GM18526 (cell line): ENCODE results near the gene PKD2L1.

Experiments used
- POLR2A ChIP-seq: IDR thresholded peaks from 3 replicates; pipeline ENCODE4 v1.6.1; 2011; ENCODE audit not compliant: insufficient read length; ENCODE audit errors: extremely low read depth

Gene PKD2L1

DNA sequence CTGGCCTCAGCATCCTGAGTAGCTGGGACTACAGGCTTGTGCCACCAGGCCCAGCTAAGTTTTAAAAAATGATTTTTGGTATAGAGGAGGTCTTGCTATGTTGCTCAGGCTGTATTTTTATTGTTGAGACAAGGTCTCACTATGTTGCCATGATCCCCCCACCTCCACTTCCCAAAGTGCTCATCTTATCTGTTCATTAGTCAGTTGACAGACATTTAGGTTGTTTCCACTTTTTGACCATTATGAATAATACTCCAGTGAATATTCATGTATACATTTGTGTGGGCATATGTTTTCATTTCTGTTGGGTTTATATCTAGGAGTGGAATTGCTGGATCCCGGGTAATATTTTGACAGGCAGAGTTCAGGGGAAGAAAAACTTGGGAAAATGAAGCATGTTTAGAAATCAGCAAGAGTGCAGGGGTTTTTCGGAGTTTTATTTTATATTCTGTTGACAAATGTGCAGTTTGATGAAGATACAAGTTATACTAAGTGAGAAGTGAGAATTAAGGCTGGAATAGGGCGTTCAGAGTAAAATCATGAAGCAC lies 14.3 kb upstream of the PKD2L1 start:
- TF ChIP-seq POLR2A = no peak

DNA sequence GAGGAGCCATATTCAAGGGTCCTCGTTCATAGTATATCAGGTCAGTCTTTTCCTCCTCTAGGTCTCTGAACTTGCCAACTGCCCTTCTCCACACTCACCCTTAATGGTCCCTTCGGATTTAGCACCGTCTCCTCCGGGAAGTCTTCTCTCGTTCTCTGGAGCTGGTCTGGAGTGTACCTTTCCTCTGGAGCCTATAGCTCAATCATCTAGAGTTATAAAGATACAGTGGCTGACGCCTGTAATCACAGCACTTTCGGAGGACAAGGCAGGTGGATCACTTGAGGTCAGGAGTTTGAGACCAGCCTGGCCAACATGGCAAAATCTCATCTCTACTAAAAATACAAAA lies 12.6 kb upstream of the PKD2L1 start:
- TF ChIP-seq POLR2A = no peak

DNA sequence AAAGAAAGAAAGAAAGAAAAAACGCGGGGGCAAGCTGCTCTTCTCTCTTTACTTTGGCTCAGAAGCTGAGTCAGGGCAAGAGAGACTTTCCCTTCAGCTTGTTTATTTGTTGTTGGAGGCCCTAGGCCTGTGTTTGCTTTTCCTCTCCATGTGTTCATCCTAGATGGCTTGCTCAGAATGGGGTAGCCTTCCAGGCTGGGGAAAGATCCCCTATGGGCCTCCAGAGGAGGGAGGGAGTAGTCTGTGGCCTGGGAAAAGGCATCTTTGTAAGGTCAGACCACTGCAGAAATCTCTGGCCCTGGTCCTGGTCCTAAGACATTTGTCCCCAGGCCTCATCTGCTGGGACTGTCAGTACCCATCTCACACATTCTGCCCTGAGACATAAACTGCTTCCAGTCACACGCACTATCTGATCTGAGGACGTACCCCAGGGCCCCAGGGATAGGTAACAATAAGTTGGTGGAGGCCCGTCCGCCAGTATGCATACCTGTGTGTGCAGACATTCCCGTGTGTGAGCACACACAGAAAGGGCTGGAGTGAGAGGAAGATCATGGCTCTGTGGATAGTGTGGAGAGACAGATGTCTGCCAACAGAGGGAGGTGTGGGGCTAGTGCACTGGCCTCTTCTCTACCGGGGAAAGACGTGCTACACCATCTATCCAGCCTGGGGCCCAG lies 12.1 kb upstream of the PKD2L1 start:
- no peak for TF ChIP-seq POLR2A

DNA sequence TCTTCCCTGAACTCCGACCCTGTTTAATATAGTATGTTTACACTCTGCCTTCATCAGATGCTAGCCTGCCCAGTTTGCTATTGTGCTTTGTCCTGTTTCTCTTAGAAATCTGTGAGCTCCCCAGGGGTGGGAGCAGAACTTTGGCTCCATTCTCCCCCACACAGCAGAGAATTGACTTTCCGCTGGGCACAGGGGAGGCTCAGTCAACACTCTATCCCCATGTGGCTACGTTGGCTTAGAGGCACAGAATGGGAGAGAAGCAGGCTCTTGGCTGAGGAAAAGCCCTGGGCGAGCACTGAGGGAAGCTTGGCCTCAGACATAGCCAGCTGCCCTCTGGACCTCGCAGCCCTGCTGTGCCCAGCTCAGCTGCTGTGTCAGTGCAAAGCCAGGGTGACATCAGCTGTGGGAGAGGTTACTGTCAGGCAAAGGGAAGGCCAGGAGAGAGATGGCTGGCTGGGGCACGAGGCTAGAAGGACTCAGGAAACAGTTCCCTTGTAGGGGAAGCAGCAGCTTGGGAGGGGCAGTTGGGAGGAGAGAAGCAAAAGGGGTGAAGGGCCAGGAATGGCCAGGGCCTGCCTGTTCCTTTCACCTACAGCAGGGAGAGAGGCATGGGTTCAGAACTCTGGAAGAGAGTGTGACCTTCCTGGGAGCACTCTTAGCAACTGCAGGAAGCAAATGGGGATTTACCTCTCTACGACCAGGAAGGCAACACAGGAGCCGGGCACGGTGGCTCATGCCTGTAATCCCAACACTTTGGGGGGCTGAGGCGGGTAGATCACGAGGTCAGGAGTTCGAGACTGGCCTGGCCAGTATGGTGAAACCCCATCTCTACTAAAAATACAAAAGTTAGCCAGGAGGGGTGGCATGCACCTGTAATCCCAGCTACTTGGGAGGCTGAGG lies 11.2 kb upstream of the PKD2L1 start:
- no peak for TF ChIP-seq POLR2A

GRCh38 chr10:100339236-100339635 lies 9.2 kb upstream of the PKD2L1 start:
- no peak for TF ChIP-seq POLR2A

DNA sequence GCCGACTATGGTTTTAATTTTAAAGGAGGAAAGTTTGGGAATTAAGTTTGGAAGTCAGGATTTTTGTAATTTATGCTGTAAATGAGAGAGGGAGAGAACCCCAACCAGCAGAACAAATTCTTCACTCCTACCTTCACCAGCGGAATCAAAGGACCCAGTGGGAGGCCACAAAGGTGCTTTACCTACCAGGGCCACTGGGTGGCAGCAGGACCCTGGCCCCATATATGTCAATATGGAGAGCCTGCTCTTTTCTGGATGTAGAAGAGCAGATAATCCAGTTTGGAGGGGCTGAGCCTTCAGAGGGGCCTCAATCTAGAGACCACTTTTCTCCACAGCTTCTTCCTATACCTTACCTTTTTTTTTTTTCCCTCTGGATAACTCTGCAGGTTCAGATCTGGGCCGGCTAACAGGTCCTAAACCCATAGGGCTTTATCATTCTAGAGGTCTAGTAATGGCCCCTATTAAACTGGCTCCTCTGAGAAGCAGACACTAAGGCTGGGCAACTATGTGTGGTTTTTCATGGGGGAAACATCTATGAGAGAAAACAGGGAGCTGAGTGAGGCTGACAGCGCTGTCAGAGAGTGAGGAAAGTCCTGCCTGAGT lies 8.5 kb upstream of the PKD2L1 start:
- no peak for TF ChIP-seq POLR2A

- TF ChIP-seq POLR2A = no peak
Measured at GRCh38 chr10:100334762-100335161, 4.7 kb upstream of the PKD2L1 start.

GRCh38 chr10:100333661-100334440 lies 3.8 kb upstream of the PKD2L1 start:
- no peak for TF ChIP-seq POLR2A

DNA sequence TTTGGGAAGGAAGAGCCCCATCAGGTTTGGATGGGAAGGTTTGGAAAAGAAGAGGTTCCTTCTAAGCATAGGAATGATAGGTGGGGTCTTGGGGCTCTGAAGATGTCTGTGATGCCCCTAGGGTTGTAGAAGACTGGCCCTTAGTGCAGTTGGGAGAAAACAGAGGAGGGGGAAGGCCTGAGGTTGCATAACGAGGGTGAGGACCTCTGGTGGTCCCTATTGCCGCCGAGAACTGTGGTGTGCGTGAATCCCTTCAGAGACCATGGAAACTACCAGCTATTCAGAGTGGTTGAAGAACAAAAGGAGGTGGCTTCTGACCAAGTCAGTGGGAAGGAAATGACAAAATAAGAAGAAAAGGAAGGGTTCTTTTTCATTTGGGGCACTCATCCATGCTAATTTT lies 3.1 kb upstream of the PKD2L1 start:
- no peak for TF ChIP-seq POLR2A

GRCh38 chr10:100328198-100328597 lies 1.8 kb downstream of the PKD2L1 start:
- TF ChIP-seq POLR2A = no peak

GRCh38 chr10:100327718-100328009 lies 2.4 kb downstream of the PKD2L1 start:
- TF ChIP-seq POLR2A = no peak

DNA sequence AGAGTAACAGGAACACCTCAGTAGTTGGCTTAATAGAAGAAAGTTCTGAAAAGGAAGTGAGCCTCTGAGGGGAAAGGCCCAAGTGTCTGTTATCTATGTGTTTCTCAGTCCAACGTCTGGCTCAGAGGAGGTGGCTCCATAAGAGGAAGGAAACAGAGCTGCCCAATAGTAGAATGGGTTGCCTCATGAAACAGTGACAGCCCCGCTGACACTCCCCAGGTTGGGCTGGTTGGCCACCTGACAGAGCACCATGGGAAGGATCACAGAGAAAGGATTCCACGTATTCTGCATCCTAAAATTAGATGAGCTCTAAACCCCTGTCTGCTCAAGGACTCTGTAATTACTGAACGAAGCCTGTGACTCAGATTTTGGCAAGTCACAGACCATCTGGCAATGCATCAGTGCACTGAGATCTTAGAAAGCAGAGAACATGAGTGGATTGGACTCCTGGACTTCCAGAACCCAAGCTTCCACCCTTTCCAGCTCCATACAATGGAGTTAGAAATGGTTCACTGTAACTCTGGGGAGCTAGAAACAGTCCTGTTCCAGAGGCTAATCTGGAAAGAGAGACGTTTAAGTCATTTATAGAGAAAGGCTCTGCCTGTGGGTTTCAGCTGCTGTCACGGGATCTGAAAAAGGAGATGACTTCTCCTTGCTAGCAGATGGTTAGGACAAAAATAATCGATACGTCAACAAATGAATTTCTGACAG lies 2.9 kb downstream of the PKD2L1 start:
- no peak for TF ChIP-seq POLR2A

DNA sequence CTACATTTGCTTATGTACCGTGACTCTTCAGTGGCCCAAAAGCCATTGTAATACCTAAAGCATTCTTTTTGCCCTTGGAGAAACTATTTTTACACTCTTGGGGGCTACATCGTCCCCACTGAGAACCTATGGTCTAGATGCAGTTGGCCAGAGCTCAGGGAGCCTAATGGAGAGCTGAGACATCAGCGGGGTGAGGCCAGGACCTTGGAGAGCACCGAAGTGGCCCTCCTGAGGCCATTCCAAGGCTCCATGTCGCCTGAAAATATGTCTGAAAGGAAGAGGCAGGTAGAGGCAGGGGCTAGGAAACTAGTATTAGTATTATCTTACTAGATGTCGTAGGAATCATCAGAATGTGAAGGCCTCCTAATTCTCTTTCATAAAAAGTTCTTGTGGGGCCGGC lies 4.9 kb downstream of the PKD2L1 start:
- no peak for TF ChIP-seq POLR2A

- no peak for TF ChIP-seq POLR2A
Measured at GRCh38 chr10:100319707-100320402, 10.2 kb downstream of the PKD2L1 start.
